Nephron (organoid): ENCODE measurements around the gene SRA1.

Source experiments
- H3K27ac Mint-ChIP-seq, 3 experiments: 2 replicates each; pipeline ENCODE4 v1.8.0; 2020; ENCODE audit warnings: mixed read lengths in 3 of 3, mild to moderate bottlenecking in 2 of 3, moderate library complexity in 1 of 3
- H3K27me3 Mint-ChIP-seq: 2 replicates; pipeline ENCODE4 v1.8.0; 2021; ENCODE audit warnings: low read depth, mild to moderate bottlenecking, moderate library complexity, mixed read lengths
- H3K36me3 Mint-ChIP-seq: 2 replicates; pipeline ENCODE4 v1.8.0; 2020; ENCODE audit warnings: low read depth, mixed read lengths
- H3K4me1 Mint-ChIP-seq: 2 replicates; pipeline ENCODE4 v1.8.0; 2020; ENCODE audit warnings: mixed read lengths
- H3K4me3 Mint-ChIP-seq, 3 experiments: 2 replicates each; pipeline ENCODE4 v1.8.0; 2020; ENCODE audit warnings: mild to moderate bottlenecking in 3 of 3, mixed read lengths in 3 of 3, moderate library complexity in 2 of 3
- H3K9me3 Mint-ChIP-seq: 2 replicates; pipeline ENCODE4 v1.8.0; 2020; ENCODE audit warnings: mixed read lengths
- TF ChIP-seq, protein P1 (sequence below), 3 experiments: fragments of 200-600 bp; sonication (generic); IDR thresholded peaks; one replicate each; pipeline ENCODE4 v1.5.0; 2021; ENCODE audit warnings: antibody characterized with exemption in 3 of 3; ENCODE audit not compliant: unreplicated experiment in 3 of 3

SRA1 gene

DNA sequence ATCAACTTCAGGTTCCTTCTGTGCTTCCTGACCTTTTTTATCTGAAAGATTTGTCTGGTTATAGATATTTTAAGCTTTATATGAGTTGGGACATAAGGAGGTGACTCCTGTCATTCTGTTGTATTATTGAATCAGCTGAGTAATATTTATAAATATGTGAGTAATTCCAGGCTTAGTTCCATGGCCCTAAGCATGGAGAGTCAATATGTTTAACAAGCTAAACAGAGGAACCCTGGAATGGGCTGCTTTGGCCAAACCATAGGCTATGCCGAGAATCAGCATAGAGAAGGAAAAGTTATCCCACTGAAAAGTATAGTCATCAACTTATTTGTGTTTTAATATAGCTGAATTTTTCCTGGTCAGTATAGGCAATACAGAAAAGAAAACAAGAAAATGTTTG is 17.0 kb downstream of the SRA1 start:
- peaks cover 74% of the 10 kb centered on the region for H3K36me3 Mint-ChIP-seq
- H3K4me1 Mint-ChIP-seq: no peaks in the 10 kb centered on the region
- no peak overlapping the region for H3K4me3 Mint-ChIP-seq
- no peaks in the 10 kb centered on the region for H3K27me3 Mint-ChIP-seq
- no peak overlapping the region for H3K27ac Mint-ChIP-seq
- no peaks in the 10 kb centered on the region for H3K9me3 Mint-ChIP-seq
- TF ChIP-seq, protein P1, sequence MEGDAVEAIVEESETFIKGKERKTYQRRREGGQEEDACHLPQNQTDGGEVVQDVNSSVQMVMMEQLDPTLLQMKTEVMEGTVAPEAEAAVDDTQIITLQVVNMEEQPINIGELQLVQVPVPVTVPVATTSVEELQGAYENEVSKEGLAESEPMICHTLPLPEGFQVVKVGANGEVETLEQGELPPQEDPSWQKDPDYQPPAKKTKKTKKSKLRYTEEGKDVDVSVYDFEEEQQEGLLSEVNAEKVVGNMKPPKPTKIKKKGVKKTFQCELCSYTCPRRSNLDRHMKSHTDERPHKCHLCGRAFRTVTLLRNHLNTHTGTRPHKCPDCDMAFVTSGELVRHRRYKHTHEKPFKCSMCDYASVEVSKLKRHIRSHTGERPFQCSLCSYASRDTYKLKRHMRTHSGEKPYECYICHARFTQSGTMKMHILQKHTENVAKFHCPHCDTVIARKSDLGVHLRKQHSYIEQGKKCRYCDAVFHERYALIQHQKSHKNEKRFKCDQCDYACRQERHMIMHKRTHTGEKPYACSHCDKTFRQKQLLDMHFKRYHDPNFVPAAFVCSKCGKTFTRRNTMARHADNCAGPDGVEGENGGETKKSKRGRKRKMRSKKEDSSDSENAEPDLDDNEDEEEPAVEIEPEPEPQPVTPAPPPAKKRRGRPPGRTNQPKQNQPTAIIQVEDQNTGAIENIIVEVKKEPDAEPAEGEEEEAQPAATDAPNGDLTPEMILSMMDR (IDR thresholded peaks at IDR 0.05; ENCODE audit: unreplicated experiment in 3 of 3): no peak

DNA sequence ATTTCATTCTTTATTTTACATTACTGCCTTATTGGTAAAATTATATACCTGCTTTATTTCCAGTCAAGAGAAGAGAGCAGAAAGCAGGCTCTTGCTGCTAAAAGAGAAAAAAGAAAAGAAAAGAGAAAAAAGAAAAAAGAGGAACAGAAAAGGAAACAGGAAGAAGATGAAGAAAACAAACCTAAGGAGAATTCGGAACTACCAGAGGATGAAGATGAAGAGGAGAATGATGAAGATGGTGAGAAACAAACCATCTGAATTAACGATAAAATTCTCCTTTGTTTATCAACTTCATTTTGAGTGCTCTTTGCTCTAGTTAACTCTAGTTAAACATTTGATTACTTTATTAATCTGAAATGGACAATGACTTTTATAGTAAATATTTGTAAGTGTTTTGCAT is 33.3 kb downstream of the SRA1 start:
- no peaks in the 10 kb centered on the region for H3K27me3 Mint-ChIP-seq
- H3K36me3 Mint-ChIP-seq: peaks cover 46% of the 10 kb centered on the region
- TF ChIP-seq, protein P1 (IDR thresholded peaks at IDR 0.05; ENCODE audit: unreplicated experiment in 3 of 3): no peak
- H3K27ac Mint-ChIP-seq: no peak overlapping the region
- H3K4me1 Mint-ChIP-seq: no peaks in the 10 kb centered on the region
- H3K4me3 Mint-ChIP-seq: no peak overlapping the region
- peaks cover 4% of the 10 kb centered on the region for H3K9me3 Mint-ChIP-seq

DNA sequence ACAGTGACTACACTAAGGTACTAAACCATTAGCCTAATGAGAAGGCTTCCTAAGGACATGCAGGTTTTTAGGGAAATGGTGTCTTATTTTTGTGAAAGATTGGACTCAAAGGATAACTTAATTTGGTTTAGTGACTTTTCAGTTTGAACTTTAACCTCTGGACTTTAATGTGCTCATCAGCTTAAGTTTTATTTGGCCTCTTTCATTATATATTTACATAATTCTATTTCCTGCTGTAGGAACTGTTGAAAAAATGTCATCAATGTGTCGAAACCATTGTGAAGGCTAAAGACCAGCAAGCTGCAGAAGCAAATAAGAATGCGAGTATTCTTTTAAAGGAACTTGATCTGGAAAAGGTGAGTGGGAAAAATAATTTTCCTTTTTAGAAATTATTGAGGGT is 44.1 kb downstream of the SRA1 start:
- Mint-ChIP-seq H3K27ac (no peak overlapping the region), H3K9me3 (peaks cover 10% of the 10 kb centered on the region), H3K4me1 (no peaks in the 10 kb centered on the region), H3K27me3 (no peaks in the 10 kb centered on the region), H3K4me3 (no peak overlapping the region), H3K36me3 (peaks cover 74% of the 10 kb centered on the region)
- TF ChIP-seq, protein P1 (IDR thresholded peaks at IDR 0.05; ENCODE audit: unreplicated experiment in 3 of 3): no peak

DNA sequence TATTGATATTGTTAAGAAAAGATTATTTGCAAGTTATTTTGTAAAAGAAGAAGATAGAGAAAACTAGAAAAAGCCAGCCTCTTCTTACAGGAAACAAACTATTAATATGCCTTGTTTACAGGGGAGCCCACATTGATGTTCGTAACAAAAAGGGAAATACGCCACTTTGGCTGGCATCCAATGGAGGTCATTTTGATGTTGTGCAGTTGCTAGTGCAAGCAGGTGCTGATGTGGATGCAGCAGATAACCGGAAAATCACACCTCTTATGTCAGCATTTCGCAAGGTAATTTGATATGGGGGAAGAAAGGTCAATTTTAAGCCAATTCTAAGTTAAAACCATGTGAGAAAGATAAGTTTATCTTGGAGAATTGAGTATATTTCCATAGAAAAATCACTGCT is 47.4 kb downstream of the SRA1 start:
- H3K4me3 Mint-ChIP-seq: no peak overlapping the region
- TF ChIP-seq, protein P1 (IDR thresholded peaks at IDR 0.05; ENCODE audit: unreplicated experiment in 3 of 3): no peak

DNA sequence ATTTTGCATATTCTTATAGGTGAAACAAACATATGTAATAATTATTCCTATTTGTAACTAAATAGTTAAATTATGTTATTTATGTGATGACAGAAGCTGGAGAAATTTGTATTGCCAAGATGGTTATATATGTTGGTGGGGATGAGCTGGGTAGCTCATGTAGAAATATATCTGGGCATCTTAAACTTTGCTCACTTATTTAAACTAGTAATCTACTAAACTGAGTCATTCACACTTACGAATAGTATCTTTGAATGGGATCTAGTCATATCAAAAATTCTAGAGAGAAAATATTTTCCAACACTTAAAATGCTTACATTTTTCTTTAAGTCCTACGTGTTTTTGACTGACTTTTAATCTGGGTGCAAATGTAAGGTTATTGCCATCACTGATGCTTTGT is 54.4 kb downstream of the SRA1 start:
- H3K4me3 Mint-ChIP-seq: no peak overlapping the region
- TF ChIP-seq, protein P1 (IDR thresholded peaks at IDR 0.05; ENCODE audit: unreplicated experiment in 3 of 3): no peak
- H3K27me3 Mint-ChIP-seq: no peaks in the 10 kb centered on the region
- H3K9me3 Mint-ChIP-seq: no peaks in the 10 kb centered on the region
- no peak overlapping the region for H3K27ac Mint-ChIP-seq
- H3K4me1 Mint-ChIP-seq: no peaks in the 10 kb centered on the region
- H3K36me3 Mint-ChIP-seq: peaks cover 35% of the 10 kb centered on the region

More for the DNA sequence above, 47.4 kb downstream of the SRA1 start:
- H3K9me3 Mint-ChIP-seq: no peaks in the 10 kb centered on the region
- peaks cover 83% of the 10 kb centered on the region for H3K36me3 Mint-ChIP-seq
- no peaks in the 10 kb centered on the region for H3K4me1 Mint-ChIP-seq
- H3K27me3 Mint-ChIP-seq: no peaks in the 10 kb centered on the region
- H3K27ac Mint-ChIP-seq: no peak overlapping the region
